GM12892 (cell line): ENCODE results near the gene INPP5A.

Experiments used
- POLR2A ChIP-seq: IDR thresholded peaks from 2 replicates; pipeline ENCODE4 v1.6.1; 2011; ENCODE audit warnings: low read depth, low read length, control low read depth
- POLR2AphosphoS5 ChIP-seq: IDR thresholded peaks from 2 replicates; pipeline ENCODE4 v1.6.1; 2011; ENCODE audit warnings: low read depth, low read length, control low read depth
- TAF1 ChIP-seq: IDR thresholded peaks from 2 replicates; pipeline ENCODE4 v1.6.1; 2011; ENCODE audit warnings: low read depth, mild to moderate bottlenecking, control low read depth, low read length, borderline replicate concordance

DNA sequence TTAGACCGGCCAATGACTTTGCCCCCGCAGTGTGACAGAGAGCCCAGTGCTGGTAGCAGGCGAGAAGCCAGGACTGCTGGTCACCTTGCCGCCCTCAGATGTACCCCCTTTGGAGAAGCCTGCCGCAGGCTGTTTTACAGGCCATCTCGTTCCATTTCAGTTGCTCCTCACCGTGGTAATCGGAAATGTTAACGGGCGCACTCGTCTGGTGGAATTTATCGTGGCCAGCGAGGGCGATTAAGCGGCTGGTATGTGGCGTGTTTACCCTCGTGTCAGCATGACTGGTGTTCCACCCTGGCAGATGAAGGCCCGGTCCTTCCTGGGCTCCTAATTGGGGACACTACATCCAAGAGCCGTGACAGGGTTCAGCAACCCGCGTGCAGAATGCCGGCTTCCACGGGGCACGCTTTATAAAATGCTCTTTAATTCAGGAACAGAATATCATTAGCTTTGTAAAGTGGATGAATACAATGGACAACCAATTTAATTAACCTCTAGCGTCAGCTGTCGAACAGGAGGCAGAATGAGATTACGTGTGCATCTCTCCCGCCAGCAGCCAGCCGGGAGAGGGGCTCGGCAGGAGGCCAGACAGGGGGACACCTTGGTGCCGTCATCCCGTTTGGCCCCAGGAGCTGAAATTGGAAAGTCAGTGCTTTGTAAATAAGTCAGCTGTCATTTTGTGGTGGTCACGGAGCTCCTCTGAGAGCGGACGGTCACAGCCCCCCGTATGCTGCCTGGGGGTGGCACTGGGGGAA lies 140.1 kb downstream of the INPP5A start:
- TF ChIP-seq POLR2A (no peak), POLR2AphosphoS5 (no peak), TAF1 (no peak)
